ENCODE data around the gene OCEL1.

OCEL1 gene

GRCh38 chr19:17210296-17210695 is 15.7 kb upstream of the OCEL1 start:
- no peak for DNase-seq

- no peak for DNase-seq
Measured at GRCh38 chr19:17211547-17212446, 14.2 kb upstream of the OCEL1 start.

GRCh38 chr19:17213334-17213733 is 12.7 kb upstream of the OCEL1 start:
- no peak for DNase-seq

- no peak for DNase-seq
Measured at GRCh38 chr19:17214508-17215126, 11.4 kb upstream of the OCEL1 start.

- peak; percentile 80 for DNase-seq
Measured at GRCh38 chr19:17215127-17215971, 10.7 kb upstream of the OCEL1 start, which contains the start of gene USE1. USE1 (plus strand) TSS chr19:17215357; CDS start chr19:17215406, 49 bp downstream.

GRCh38 chr19:17216058-17216670 is 9.9 kb upstream of the OCEL1 start:
- DNase-seq, result no peak

GRCh38 chr19:17219286-17219685 is 6.7 kb upstream of the OCEL1 start:
- no peak for DNase-seq

- DNase-seq, result no peak
Measured at GRCh38 chr19:17220207-17220758, 5.7 kb upstream of the OCEL1 start.

- no peak for DNase-seq
Measured at GRCh38 chr19:17225053-17225452, 973 bp upstream of the OCEL1 start.

- no peak for DNase-seq
Measured at GRCh38 chr19:17227798-17228367, 1.9 kb downstream of the OCEL1 start.

- no peak for DNase-seq
Measured at GRCh38 chr19:17229890-17230289, 3.9 kb downstream of the OCEL1 start.

GRCh38 chr19:17232258-17232657 is 6.2 kb downstream of the OCEL1 start:
- no peak for DNase-seq

- no peak for DNase-seq
Measured at GRCh38 chr19:17234911-17235299, 8.9 kb downstream of the OCEL1 start.

- no peak for DNase-seq
Measured at GRCh38 chr19:17235300-17235970, 9.4 kb downstream of the OCEL1 start.

- DNase-seq, result no peak
Measured at GRCh38 chr19:17235971-17236777, 10.1 kb downstream of the OCEL1 start.

- DNase-seq, result no peak
Measured at GRCh38 chr19:17236811-17237543, 11.0 kb downstream of the OCEL1 start.

GRCh38 chr19:17237747-17238706 is 12.0 kb downstream of the OCEL1 start:
- no peak for DNase-seq

GRCh38 chr19:17240062-17240752 is 14.2 kb downstream of the OCEL1 start:
- DNase-seq, result no peak

Measured in DMS 273 treated with DMSO at 0.1 percent for 48 hours (cell line).